Erythroblast (primary cell): Measurements from ENCODE around the gene MAB21L2.

Experiments used
- GATA1 ChIP-seq: IDR thresholded peaks from 2 replicates; pipeline ENCODE4 v1.6.1; 2011; ENCODE audit warnings: low read depth, mild to moderate bottlenecking, control low read depth, low read length, moderate library complexity
- POLR2A ChIP-seq: IDR thresholded peaks from 2 replicates; pipeline ENCODE4 v1.6.1; 2011; ENCODE audit warnings: mild to moderate bottlenecking, low read length

DNA sequence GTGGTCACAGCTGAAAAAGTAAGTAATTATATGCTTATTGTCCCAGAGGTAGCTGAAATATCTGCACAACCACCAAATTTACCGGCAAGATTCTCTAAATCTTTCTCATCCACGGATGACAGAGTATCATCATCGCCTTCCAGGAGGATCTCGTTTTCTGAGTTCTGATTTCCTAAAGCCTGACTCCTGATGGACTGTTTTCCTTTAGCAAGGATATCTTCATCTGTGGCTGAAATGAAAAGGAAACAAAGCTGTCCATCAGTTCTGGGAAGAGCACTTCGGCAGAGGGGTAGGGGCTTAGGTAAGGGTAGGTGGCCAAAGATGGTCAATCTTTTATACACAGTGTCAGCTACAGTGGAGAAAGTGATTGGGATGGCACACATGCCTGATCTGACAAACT, 8.7 kb downstream of the MAB21L2 start:
- TF ChIP-seq POLR2A (no peak), GATA1 (no peak)
